ENCODE results near the gene MGAT4B. TPM values are rescaled to one million over a fixed set of nuclear protein-coding genes. Genes with fewer than 3 reads are reported as not detected.
"Not testable (repeated sequence)": the region's sequence is repeated elsewhere in the genome, so short reads cannot be mapped to it uniquely, and the experiment has no call there.

Gene MGAT4B
- polyA plus RNA-seq, 1 donor (not counting 4 experiments of a cell fraction or from before 2014, with no cell fraction given): 69.8 TPM

DNA sequence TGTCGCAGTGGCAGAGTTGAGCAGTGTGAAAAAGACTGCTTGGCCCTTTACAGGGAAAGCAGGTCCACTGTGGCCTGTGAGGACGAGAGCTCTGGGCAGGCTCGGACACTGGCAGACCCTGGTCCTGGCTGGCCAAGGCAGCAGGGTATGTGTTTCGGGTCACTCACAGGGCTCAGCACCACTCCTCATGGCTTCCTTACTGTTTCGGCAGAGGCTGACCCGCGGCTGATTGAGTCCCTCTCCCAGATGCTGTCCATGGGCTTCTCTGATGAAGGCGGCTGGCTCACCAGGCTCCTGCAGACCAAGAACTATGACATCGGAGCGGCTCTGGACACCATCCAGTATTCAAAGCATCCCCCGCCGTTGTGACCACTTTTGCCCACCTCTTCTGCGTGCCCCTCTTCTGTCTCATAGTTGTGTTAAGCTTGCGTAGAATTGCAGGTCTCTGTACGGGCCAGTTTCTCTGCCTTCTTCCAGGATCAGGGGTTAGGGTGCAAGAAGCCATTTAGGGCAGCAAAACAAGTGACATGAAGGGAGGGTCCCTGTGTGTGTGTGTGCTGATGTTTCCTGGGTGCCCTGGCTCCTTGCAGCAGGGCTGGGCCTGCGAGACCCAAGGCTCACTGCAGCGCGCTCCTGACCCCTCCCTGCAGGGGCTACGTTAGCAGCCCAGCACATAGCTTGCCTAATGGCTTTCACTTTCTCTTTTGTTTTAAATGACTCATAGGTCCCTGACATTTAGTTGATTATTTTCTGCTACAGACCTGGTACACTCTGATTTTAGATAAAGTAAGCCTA lies 29.8 kb upstream of the MGAT4B start:
- DNase-seq (ENCODE audit: low read depth, low spot score): no peak
- FAIRE-seq: no peak
- dilution Hi-C loops (cut with MboI; ENCODE audit: extremely low pct_ligation_motif_present, low sequenced_read_pairs): loop anchor here (25.0 kb wide), 1 partner anchor 99 kb away; the partner anchor contains the start of gene MAML1
- no peak overlapping the region for H2AFZ ChIP-seq (ENCODE audit: control insufficient read depth, low read length)
- no peaks in the 10 kb centered on the region for H3K9me1 ChIP-seq (ENCODE audit: control insufficient read depth, extremely low read depth, insufficient read depth, low read length)
- no peak overlapping the region for H3K27ac ChIP-seq (ENCODE audit: control insufficient read depth, insufficient read depth, low read length)
- no peak for TF ChIP-seq EZH2 (IDR thresholded peaks at IDR 0.05; ENCODE audit: low read length)
- TF ChIP-seq, protein P1, sequence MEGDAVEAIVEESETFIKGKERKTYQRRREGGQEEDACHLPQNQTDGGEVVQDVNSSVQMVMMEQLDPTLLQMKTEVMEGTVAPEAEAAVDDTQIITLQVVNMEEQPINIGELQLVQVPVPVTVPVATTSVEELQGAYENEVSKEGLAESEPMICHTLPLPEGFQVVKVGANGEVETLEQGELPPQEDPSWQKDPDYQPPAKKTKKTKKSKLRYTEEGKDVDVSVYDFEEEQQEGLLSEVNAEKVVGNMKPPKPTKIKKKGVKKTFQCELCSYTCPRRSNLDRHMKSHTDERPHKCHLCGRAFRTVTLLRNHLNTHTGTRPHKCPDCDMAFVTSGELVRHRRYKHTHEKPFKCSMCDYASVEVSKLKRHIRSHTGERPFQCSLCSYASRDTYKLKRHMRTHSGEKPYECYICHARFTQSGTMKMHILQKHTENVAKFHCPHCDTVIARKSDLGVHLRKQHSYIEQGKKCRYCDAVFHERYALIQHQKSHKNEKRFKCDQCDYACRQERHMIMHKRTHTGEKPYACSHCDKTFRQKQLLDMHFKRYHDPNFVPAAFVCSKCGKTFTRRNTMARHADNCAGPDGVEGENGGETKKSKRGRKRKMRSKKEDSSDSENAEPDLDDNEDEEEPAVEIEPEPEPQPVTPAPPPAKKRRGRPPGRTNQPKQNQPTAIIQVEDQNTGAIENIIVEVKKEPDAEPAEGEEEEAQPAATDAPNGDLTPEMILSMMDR (optimal IDR thresholded peaks at IDR 0.05 in 1 of 3, IDR thresholded peaks at IDR 0.05 in 1 of 3, conservative IDR thresholded peaks at IDR 0.05 in 1 of 3; ENCODE audit: extremely low read depth in 1 of 3, insufficient read depth in 2 of 3, low read length in 3 of 3): no peak
- H3K4me1 ChIP-seq (ENCODE audit: control insufficient read depth, extremely low read depth, insufficient read depth, low read length): no peaks in the 10 kb centered on the region
- no peaks in the 10 kb centered on the region for H3K27me3 ChIP-seq (ENCODE audit: control insufficient read depth, extremely low read depth, insufficient read depth, low read length)
- H3K79me2 ChIP-seq (ENCODE audit: control insufficient read depth, insufficient read depth, low read length): no peaks in the 10 kb centered on the region
- no peak overlapping the region for H3K9ac ChIP-seq (ENCODE audit: control insufficient read depth, extremely low read depth, insufficient read depth, low read length)
- H3K4me2 ChIP-seq (ENCODE audit: control insufficient read depth, extremely low read depth, insufficient read depth, low read depth, low read length): no peak overlapping the region
- H3K9me3 ChIP-seq (ENCODE audit: control insufficient read depth, low read depth, low read length): no peaks in the 10 kb centered on the region
- H3K4me3 ChIP-seq (ENCODE audit: control insufficient read depth in 2 of 3, extremely low read depth in 1 of 3, insufficient read depth in 2 of 3, low read depth in 1 of 3, low read length in 3 of 3): no peak overlapping the region
- H4K20me1 ChIP-seq (ENCODE audit: control insufficient read depth, extremely low read depth, insufficient read depth, low read length): no peaks in the 10 kb centered on the region
- peaks cover 25 to 34% of the 10 kb centered on the region in 2 experiments for H3K36me3 ChIP-seq (ENCODE audit: control insufficient read depth in 2 of 2, extremely low read depth in 1 of 2, insufficient read depth in 2 of 2, low read length in 2 of 2)

DNA sequence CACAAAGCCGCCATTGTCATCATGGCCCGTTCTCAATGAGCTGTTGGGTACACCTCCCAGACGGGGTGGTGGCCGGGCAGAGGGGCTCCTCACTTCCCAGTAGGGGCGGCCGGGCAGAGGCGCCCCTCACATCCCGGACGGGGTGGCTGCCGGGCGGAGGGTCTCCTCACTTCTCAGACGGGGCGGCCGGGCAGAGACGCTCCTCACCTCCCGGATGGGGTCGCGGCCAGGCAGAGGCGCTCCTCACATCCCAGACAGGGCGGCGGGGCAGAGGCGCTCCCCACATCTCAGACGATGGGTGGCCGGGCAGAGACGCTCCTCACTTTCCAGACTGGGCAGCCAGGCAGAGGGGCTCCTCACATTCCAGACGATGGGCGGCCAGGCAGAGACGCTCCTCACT lies 28.2 kb upstream of the MGAT4B start:
- not testable (repeated sequence) for H3K9ac ChIP-seq (ENCODE audit: control insufficient read depth, extremely low read depth, insufficient read depth, low read length); DNase-seq (ENCODE audit: low read depth, low spot score); H3K79me2 ChIP-seq (ENCODE audit: control insufficient read depth, insufficient read depth, low read length); H3K4me2 ChIP-seq (ENCODE audit: control insufficient read depth, extremely low read depth, insufficient read depth, low read depth, low read length); H2AFZ ChIP-seq (ENCODE audit: control insufficient read depth, low read length); H3K4me1 ChIP-seq (ENCODE audit: control insufficient read depth, extremely low read depth, insufficient read depth, low read length); H4K20me1 ChIP-seq (ENCODE audit: control insufficient read depth, extremely low read depth, insufficient read depth, low read length); H3K9me1 ChIP-seq (ENCODE audit: control insufficient read depth, extremely low read depth, insufficient read depth, low read length); H3K27ac ChIP-seq (ENCODE audit: control insufficient read depth, insufficient read depth, low read length); FAIRE-seq; H3K27me3 ChIP-seq (ENCODE audit: control insufficient read depth, extremely low read depth, insufficient read depth, low read length); H3K9me3 ChIP-seq (ENCODE audit: control insufficient read depth, low read depth, low read length); H3K4me3 ChIP-seq (ENCODE audit: control insufficient read depth in 2 of 3, extremely low read depth in 1 of 3, insufficient read depth in 2 of 3, low read depth in 1 of 3, low read length in 3 of 3)
- H3K36me3 ChIP-seq (ENCODE audit: control insufficient read depth in 2 of 2, extremely low read depth in 1 of 2, insufficient read depth in 2 of 2, low read length in 2 of 2): peaks cover 25 to 44% of the 10 kb centered on the region in 2 experiments
- dilution Hi-C loops (cut with MboI; ENCODE audit: extremely low pct_ligation_motif_present, low sequenced_read_pairs): loop anchor here (25.0 kb wide), 1 partner anchor 98 kb away; the partner anchor contains the start of gene MAML1

All from keratinocyte (primary cell).